ENCODE measurements around the gene MOSPD2.

Gene MOSPD2

GRCh38 chrX:14916017-14916674 lies 42.9 kb downstream of the MOSPD2 start:
- DNase-seq, result no peak

- DNase-seq, result no peak
These were observed 46.2 kb downstream of the MOSPD2 start for GRCh38 chrX:14919407-14919806.

GRCh38 chrX:14920196-14920595 lies 47.0 kb downstream of the MOSPD2 start:
- no peak for DNase-seq

- no peak for DNase-seq
These were observed 49.2 kb downstream of the MOSPD2 start for GRCh38 chrX:14922437-14922836.

GRCh38 chrX:14923761-14924160 lies 50.5 kb downstream of the MOSPD2 start:
- DNase-seq, result no peak

GRCh38 chrX:14926471-14926870 lies 53.2 kb downstream of the MOSPD2 start:
- DNase-seq, result no peak

- DNase-seq, result no peak
These were observed 54.2 kb downstream of the MOSPD2 start for GRCh38 chrX:14927401-14927800.

GRCh38 chrX:14930663-14931062 lies 57.4 kb downstream of the MOSPD2 start:
- no peak for DNase-seq

- no peak for DNase-seq
These were observed 58.9 kb downstream of the MOSPD2 start for GRCh38 chrX:14932136-14932535.

- no peak for DNase-seq
These were observed 61.2 kb downstream of the MOSPD2 start for GRCh38 chrX:14934423-14934822.

- no peak for DNase-seq
These were observed 63.3 kb downstream of the MOSPD2 start for GRCh38 chrX:14936561-14936960.

GRCh38 chrX:14939644-14940043 lies 66.4 kb downstream of the MOSPD2 start:
- DNase-seq, result no peak

- no peak for DNase-seq
These were observed 68.1 kb downstream of the MOSPD2 start for GRCh38 chrX:14941301-14941700.

- no peak for DNase-seq
These were observed 69.1 kb downstream of the MOSPD2 start for GRCh38 chrX:14942341-14942740.

GRCh38 chrX:14943962-14944361 lies 70.7 kb downstream of the MOSPD2 start:
- no peak for DNase-seq

- no peak for DNase-seq
These were observed 73.5 kb downstream of the MOSPD2 start for GRCh38 chrX:14946606-14947155.

GRCh38 chrX:14948691-14949090 lies 75.5 kb downstream of the MOSPD2 start:
- DNase-seq, result no peak

GRCh38 chrX:14956813-14957582 lies 83.8 kb downstream of the MOSPD2 start:
- DNase-seq, result no peak

- no peak for DNase-seq
These were observed 90.4 kb downstream of the MOSPD2 start for GRCh38 chrX:14963447-14964236.

- no peak for DNase-seq
These were observed 91.3 kb downstream of the MOSPD2 start for GRCh38 chrX:14964500-14964899.
